ENCODE results near the gene ZDHHC7. TPM values are rescaled to one million over a fixed set of nuclear protein-coding genes. Genes with fewer than 3 reads are reported as not detected.

ZDHHC7 gene
- total RNA-seq, 1 experiment from 2014 or later, result 34.4 TPM

GRCh38 chr16:84995663-84996062, 15.7 kb downstream of the ZDHHC7 start:
- DNase-seq (ENCODE audit: low read depth), result no peak

GRCh38 chr16:84993926-84994325, 17.4 kb downstream of the ZDHHC7 start:
- DNase-seq (ENCODE audit: low read depth), result no peak

DNA sequence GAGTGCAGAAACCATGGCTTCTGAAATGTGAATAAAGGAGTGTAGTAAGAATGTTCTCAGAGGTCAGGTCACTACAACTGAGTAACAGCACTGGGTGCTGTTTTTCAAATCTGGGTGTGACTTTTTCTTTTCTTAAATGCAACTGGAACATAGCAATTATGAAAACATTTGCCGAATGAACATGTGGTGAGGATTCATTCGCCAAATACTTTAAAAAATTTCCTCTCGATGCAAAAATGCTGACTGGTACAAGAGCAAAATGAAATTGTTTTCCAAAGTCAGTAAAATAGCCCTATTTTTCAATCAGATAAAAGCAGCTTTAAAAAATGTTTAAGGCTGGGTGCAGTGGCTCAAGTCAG, 18.6 kb downstream of the ZDHHC7 start:
- DNase-seq (ENCODE audit: low read depth), result no peak

DNA sequence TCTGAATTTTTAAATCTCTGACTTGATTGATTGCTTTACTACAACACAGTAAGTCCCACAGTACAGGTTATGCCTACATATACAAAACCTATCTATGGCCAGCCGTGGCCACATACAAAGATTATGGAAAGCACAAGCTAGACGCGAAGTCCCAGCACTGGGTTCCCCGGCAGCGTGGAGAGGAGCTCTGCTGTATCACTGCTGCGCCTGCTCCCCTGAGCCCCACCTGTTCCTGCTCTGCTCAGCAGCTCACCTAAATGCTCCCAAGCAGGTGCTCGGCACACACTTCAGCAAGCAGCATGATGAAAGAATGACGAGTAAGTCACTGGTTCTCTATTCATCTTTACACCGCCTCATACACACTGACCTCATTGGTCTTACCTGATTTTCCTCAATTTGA, 20.6 kb downstream of the ZDHHC7 start:
- DNase-seq (ENCODE audit: low read depth), result no peak

GRCh38 chr16:84989749-84990620, 21.4 kb downstream of the ZDHHC7 start:
- no peak for DNase-seq (ENCODE audit: low read depth)

- DNase-seq (ENCODE audit: low read depth), result no peak
Observed at GRCh38 chr16:84988328-84989080, 22.8 kb downstream of the ZDHHC7 start.

- DNase-seq (ENCODE audit: low read depth), result no peak
Observed at GRCh38 chr16:84986879-84987278, 24.5 kb downstream of the ZDHHC7 start.

GRCh38 chr16:84986102-84986501, 25.2 kb downstream of the ZDHHC7 start:
- DNase-seq (ENCODE audit: low read depth), result no peak

GRCh38 chr16:84985079-84986065, 26.0 kb downstream of the ZDHHC7 start:
- peak; percentile 32 for DNase-seq (ENCODE audit: low read depth)

DNA sequence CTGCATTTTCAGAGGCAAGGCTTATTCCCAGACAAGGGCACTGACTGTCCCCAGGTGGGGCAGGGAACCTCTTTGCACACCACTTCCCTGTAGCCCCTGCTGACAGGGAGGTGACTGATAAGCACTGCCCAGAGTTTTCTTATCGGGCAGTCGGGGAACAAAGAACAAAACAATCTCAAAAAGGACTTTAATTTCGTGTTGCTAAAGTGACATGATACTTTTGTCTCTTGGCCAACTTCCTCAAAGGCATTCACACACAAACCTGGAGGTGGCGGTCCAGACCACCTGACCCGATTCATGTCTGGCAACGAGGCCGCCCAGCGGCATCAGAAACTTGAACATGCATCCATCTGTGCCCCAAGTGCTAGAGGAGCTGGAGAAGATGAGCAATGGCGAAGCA, 28.9 kb downstream of the ZDHHC7 start:
- DNase-seq (ENCODE audit: low read depth), result no peak

DNA sequence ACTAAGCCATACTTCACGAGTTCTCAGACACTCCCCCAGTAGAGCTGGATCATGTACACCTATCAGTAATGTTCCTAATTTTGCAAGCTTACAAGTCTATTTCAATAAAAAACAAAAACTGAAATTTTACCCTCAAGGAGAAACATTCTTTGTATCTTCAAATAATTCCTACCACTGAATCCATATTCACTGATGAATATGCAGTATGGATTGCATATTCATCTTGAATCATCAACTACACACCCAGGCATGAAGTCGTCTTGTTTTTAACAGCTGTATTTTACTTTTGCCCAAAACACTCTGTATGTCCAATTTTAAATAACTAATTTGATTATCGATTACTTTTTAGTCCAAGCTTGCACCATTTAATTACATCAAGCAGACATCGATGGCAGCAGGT, 31.8 kb downstream of the ZDHHC7 start:
- no peak for DNase-seq (ENCODE audit: low read depth)

DNA sequence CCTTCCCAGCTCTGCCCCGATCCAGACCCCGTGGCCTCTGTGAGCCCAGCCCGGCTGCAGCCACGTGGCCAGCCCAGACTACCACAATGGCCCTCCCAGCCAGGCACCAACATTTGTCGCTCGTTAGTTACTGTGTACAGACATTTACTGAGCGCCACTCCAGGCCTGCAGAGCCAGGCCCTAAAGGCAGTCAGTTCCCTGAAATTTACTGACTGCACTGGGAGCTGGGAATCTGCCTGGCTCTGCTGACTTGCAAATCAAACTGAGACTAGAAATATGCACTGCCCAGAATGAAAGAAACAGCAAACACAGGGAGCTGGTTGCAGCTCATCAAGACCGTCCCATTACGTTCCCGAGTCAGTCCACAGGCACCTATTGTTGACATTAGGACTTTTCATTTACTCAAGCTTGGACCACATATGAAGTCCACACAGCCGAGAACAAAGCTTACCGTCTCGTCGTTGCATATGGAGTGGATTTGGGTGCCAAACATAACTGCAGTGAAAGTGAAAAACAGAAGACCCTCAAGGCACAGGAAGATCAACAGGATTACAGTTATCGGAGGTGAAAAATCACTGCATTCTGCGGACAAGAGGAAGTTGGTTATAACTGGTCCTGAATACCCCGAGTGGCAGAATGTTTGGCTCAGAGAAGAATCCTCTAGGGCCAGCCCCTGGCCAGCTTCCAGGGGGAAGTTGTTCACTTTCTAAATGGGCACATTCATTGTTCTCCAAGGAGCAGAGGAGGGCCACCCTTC, 34.5 kb downstream of the ZDHHC7 start:
- DNase-seq (ENCODE audit: low read depth), result no peak

GRCh38 chr16:84975522-84975921, 35.8 kb downstream of the ZDHHC7 start:
- no peak for DNase-seq (ENCODE audit: low read depth)

DNA sequence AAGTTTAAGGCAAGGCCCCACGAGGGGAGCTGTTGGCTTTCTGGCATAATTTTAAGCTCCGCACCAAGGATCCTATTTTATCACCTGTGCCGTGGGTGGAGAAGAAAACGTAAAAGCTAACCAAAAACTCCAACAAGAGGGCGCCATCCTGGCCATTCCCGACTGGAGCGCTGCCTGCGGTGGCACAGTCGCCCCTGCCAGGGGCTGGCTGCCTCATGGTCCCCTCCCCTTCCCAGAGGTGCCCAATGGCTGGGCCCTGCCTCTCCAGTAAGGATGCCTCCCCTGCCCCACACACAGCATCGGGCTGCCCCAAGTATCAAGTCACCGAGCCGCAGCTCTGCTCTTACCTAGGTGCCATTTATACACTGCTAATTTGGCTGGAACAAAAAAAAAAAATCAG, 36.3 kb downstream of the ZDHHC7 start:
- no peak for DNase-seq (ENCODE audit: low read depth)

- DNase-seq (ENCODE audit: low read depth), result no peak
Observed at GRCh38 chr16:84973776-84974523, 37.4 kb downstream of the ZDHHC7 start.

- no peak for DNase-seq (ENCODE audit: low read depth)
Observed at GRCh38 chr16:84973236-84973635, 38.1 kb downstream of the ZDHHC7 start.

GRCh38 chr16:84970447-84971127, 40.7 kb downstream of the ZDHHC7 start:
- DNase-seq (ENCODE audit: low read depth), result peak; percentile 76

GRCh38 chr16:84967828-84968227, 43.5 kb downstream of the ZDHHC7 start:
- DNase-seq (ENCODE audit: low read depth), result no peak
